Measurements from ENCODE around the gene DEFB129. TPM values are rescaled to one million over a fixed set of nuclear protein-coding genes. Genes with fewer than 3 reads are reported as not detected.

DEFB129 gene, protein sequence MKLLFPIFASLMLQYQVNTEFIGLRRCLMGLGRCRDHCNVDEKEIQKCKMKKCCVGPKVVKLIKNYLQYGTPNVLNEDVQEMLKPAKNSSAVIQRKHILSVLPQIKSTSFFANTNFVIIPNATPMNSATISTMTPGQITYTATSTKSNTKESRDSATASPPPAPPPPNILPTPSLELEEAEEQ
- total RNA-seq (2013; cell fraction: nucleolus; rRNA removed), result not detected in 2 replicates
- not detected in 2 replicates for total RNA-seq (2014; rRNA removed)
- total RNA-seq (2014; rRNA removed; fragmentation: Illumina TruSeq; extraction: Trizol), result not detected in 2 replicates
- not detected in 2 replicates for total RNA-seq (2021)
- not detected for polyA plus RNA-seq (2011; ENCODE audit: low read depth)
- not detected in 2 replicates for polyA plus RNA-seq (2011; rRNA removed)
- polyA plus RNA-seq (2011; cell fraction: cytosol; rRNA removed), result not detected in 2 replicates
- polyA plus RNA-seq (2011; cell fraction: nucleus; rRNA removed), result not detected in 2 replicates
- polyA plus RNA-seq (2012), result not detected in 2 replicates
- not detected in 2 replicates for polyA plus RNA-seq (2014; fragmentation: Illumina TruSeq; extraction: Trizol)
- polyA plus RNA-seq (2014; fragmentation: Nextera tagmentation; extraction: Ambion mirVana), result not detected
- not detected in 2 replicates for polyA plus RNA-seq (2014; rRNA removed)
- not detected for polyA plus RNA-seq (2016; fragmentation: Nextera tagmentation; extraction: Ambion mirVana)
- polyA minus RNA-seq (2011; rRNA and poly(A)+ RNA removed), result not detected in 2 replicates
- polyA minus RNA-seq (2011; cell fraction: cytosol; rRNA and poly(A)+ RNA removed), result not detected in 2 replicates
- not detected in 2 replicates for polyA minus RNA-seq (2011; cell fraction: nucleus; rRNA and poly(A)+ RNA removed)
- not detected for Bru-seq, nascent RNA
- BruChase-seq, experiment 1, labeled RNA remaining after a 6-hour chase, result not detected
- BruChase-seq, experiment 2, labeled RNA remaining after a 2-hour chase, result not detected
- long read RNA-seq, experiment 1, result 0 reads
- long read RNA-seq, experiment 2, result 0 reads

DNA sequence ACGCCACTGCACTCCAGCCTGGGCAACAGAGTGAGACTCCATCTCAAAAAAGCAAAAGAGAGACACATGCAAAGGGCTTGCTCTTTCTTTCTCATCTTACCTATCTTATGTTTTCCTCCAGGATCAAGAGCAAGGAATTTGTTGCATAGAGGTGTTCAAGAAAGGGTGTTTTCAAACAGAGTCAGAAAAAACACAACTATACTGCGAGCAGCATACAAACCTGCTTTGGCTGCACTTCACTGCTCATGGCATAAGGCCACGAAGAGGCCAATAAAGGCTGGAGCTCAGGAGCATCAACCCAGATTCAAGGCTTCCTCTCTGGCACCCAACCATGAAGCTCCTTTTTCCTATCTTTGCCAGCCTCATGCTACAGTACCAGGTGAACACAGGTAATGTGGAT lies at the start of gene DEFB129:
Gene DEFB129 (plus strand): TSS at position 301 of the 400 bp plus-strand sequence. CDS start 31 bp downstream, at position 332.
- no peak within 1 kb of the TSS for H3K4me2 ChIP-seq (ENCODE audit: control insufficient read depth, insufficient read depth)
- H4K20me1 ChIP-seq (ENCODE audit: control insufficient read depth, insufficient read depth), result no peaks in the 10 kb centered on the region
- no peaks in the 10 kb centered on the region for H3K36me3 ChIP-seq (ENCODE audit: control insufficient read depth in 2 of 2, insufficient read depth in 2 of 2, low read length in 1 of 2)
- 40% methylated on average over 3 of the region's 3 CpGs for WGBS (ENCODE audit: insufficient coverage, insufficient replicate concordance, low lambda C conversion rate, missing lambda C conversion rate)
- no peak for DNase-seq (ENCODE audit: low read depth, low spot score)
- no peak within 1 kb of the TSS for H3K4me3 ChIP-seq
- intact Hi-C loops (cut with micrococcal nuclease; ENCODE audit: unreplicated experiment) (no loop called here), in situ Hi-C loops (cut with MboI) (no loop called here)
- ChIA-PET CTCF (interaction anchor here (1.9 to 2.0 kb wide), 2 partner anchors 13 to 39 kb away, joined by 7 to 11 read pairs; no protein-coding TSS in a partner anchor), RAD21 (ENCODE audit: unreplicated experiment) (no interaction called here), POLR2A (no interaction called here), SMC1A (ENCODE audit: uncharacterized antibody, unreplicated experiment) (interaction anchor here (0.8 to 1.7 kb wide), 3 partner anchors 11 to 39 kb away, joined by 3 to 5 read pairs (median 4); no protein-coding TSS in a partner anchor)
- H3K4me1 ChIP-seq (ENCODE audit: control insufficient read depth, insufficient read depth, low read length), result no peaks in the 10 kb centered on the region
- no peaks in the 10 kb centered on the region for H3K79me2 ChIP-seq (ENCODE audit: control insufficient read depth, insufficient read depth, low read length)
- no peak within 1 kb of the TSS for H3K27ac ChIP-seq (ENCODE audit: control insufficient read depth, insufficient read depth)
- no peaks in the 10 kb centered on the region for H3K27me3 ChIP-seq (replicated peaks in 1 of 2; ENCODE audit: control insufficient read depth in 2 of 2, insufficient read depth in 2 of 2, low read length in 1 of 2)
- no peak for FAIRE-seq
- H3K9me3 ChIP-seq (replicated peaks; ENCODE audit: control insufficient read depth, insufficient read depth, low read length), result no peaks in the 10 kb centered on the region
- H2AFZ ChIP-seq (ENCODE audit: control insufficient read depth, low read depth, low read length), result no peak within 1 kb of the TSS
- no TSS peak for BruUV-seq (replicated peaks)
- no peak for ATAC-seq
- H3K9ac ChIP-seq (ENCODE audit: control insufficient read depth, insufficient read depth, low read length), result no peak within 1 kb of the TSS
- TF ChIP-seq EED (IDR thresholded peaks at IDR 0.05; ENCODE audit: low read depth), result no peak
- TF ChIP-seq CREB1 (IDR thresholded peaks at IDR 0.05; ENCODE audit: low read depth), result no peak
- TF ChIP-seq CREM (IDR thresholded peaks at IDR 0.05; ENCODE audit: low read depth), result no peak
- TF ChIP-seq, protein P1, sequence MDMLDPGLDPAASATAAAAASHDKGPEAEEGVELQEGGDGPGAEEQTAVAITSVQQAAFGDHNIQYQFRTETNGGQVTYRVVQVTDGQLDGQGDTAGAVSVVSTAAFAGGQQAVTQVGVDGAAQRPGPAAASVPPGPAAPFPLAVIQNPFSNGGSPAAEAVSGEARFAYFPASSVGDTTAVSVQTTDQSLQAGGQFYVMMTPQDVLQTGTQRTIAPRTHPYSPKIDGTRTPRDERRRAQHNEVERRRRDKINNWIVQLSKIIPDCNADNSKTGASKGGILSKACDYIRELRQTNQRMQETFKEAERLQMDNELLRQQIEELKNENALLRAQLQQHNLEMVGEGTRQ (IDR thresholded peaks at IDR 0.05; ENCODE audit: borderline replicate concordance, low read depth, low read length), result no peak
- no peak for TF ChIP-seq EGR1 (IDR thresholded peaks at IDR 0.05; ENCODE audit: borderline replicate concordance in 1 of 2, low read depth in 2 of 2, low read length in 2 of 2)
- TF ChIP-seq E2F4 (IDR thresholded peaks at IDR 0.05; ENCODE audit: low read depth, low read length), result no peak
- no peak for TF ChIP-seq GATAD2B (conservative IDR thresholded peaks at IDR 0.05; ENCODE audit: low read depth)
- TF ChIP-seq ZNF384 (IDR thresholded peaks at IDR 0.05; ENCODE audit: borderline replicate concordance, low read depth, low read length), result no peak
- TF ChIP-seq RB1 (IDR thresholded peaks at IDR 0.05; ENCODE audit: borderline replicate concordance), result no peak
- TF ChIP-seq, protein P2, sequence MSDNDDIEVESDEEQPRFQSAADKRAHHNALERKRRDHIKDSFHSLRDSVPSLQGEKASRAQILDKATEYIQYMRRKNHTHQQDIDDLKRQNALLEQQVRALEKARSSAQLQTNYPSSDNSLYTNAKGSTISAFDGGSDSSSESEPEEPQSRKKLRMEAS (IDR thresholded peaks at IDR 0.05; ENCODE audit: low read depth, low read length), result no peak
- TF ChIP-seq, protein P3, sequence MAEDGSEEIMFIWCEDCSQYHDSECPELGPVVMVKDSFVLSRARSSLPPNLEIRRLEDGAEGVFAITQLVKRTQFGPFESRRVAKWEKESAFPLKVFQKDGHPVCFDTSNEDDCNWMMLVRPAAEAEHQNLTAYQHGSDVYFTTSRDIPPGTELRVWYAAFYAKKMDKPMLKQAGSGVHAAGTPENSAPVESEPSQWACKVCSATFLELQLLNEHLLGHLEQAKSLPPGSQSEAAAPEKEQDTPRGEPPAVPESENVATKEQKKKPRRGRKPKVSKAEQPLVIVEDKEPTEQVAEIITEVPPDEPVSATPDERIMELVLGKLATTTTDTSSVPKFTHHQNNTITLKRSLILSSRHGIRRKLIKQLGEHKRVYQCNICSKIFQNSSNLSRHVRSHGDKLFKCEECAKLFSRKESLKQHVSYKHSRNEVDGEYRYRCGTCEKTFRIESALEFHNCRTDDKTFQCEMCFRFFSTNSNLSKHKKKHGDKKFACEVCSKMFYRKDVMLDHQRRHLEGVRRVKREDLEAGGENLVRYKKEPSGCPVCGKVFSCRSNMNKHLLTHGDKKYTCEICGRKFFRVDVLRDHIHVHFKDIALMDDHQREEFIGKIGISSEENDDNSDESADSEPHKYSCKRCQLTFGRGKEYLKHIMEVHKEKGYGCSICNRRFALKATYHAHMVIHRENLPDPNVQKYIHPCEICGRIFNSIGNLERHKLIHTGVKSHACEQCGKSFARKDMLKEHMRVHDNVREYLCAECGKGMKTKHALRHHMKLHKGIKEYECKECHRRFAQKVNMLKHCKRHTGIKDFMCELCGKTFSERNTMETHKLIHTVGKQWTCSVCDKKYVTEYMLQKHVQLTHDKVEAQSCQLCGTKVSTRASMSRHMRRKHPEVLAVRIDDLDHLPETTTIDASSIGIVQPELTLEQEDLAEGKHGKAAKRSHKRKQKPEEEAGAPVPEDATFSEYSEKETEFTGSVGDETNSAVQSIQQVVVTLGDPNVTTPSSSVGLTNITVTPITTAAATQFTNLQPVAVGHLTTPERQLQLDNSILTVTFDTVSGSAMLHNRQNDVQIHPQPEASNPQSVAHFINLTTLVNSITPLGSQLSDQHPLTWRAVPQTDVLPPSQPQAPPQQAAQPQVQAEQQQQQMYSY (CRISPR knock-in tag; IDR thresholded peaks at IDR 0.05), result no peak
- TF ChIP-seq, protein P4, sequence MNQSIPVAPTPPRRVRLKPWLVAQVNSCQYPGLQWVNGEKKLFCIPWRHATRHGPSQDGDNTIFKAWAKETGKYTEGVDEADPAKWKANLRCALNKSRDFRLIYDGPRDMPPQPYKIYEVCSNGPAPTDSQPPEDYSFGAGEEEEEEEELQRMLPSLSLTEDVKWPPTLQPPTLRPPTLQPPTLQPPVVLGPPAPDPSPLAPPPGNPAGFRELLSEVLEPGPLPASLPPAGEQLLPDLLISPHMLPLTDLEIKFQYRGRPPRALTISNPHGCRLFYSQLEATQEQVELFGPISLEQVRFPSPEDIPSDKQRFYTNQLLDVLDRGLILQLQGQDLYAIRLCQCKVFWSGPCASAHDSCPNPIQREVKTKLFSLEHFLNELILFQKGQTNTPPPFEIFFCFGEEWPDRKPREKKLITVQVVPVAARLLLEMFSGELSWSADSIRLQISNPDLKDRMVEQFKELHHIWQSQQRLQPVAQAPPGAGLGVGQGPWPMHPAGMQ (IDR thresholded peaks at IDR 0.05; ENCODE audit: borderline replicate concordance), result no peak
- no peak for TF ChIP-seq TAF1 (IDR thresholded peaks at IDR 0.05; ENCODE audit: borderline replicate concordance, low read depth, low read length)

Data from GM12878 (cell line).